ENCODE measurements around the gene CSNK2B. TPM values are rescaled to one million over a fixed set of nuclear protein-coding genes. Genes with fewer than 3 reads are reported as not detected.

Gene CSNK2B
- total and polyA plus RNA-seq, 3 donors from 2014 or later = 397 to 523 (median 421) TPM

DNA sequence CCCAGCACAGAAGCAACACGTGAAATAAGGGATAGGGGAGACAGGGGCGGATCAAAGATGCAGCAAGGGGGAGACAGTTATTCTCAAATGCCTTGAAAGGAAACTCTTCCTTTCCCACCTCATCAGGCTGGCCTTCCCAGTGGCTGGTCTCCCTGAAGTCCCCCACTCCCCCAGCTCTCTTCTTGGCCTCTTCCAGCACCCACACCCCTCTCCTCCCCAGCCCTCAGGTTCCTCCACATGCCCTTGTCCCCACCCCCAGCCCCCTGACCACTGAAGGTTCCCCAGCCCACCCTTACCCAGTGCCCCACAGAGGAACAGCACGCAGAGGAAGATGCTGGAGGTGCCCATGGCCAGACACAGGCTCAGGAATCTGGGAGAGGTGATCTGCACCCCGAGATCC, 47.6 kb downstream of the CSNK2B start:
- Histone ChIP-seq H3K27ac (no peak overlapping the region), H3K9me3 (no peaks in the 10 kb centered on the region), H3K4me1 (peaks cover 3% of the 10 kb centered on the region), H3K36me3 (ENCODE audit: low read depth, missing control alignments) (no peaks in the 10 kb centered on the region), H3K4me3 (no peak overlapping the region), H3K27me3 (no peaks in the 10 kb centered on the region)
- TF ChIP-seq, protein P1, sequence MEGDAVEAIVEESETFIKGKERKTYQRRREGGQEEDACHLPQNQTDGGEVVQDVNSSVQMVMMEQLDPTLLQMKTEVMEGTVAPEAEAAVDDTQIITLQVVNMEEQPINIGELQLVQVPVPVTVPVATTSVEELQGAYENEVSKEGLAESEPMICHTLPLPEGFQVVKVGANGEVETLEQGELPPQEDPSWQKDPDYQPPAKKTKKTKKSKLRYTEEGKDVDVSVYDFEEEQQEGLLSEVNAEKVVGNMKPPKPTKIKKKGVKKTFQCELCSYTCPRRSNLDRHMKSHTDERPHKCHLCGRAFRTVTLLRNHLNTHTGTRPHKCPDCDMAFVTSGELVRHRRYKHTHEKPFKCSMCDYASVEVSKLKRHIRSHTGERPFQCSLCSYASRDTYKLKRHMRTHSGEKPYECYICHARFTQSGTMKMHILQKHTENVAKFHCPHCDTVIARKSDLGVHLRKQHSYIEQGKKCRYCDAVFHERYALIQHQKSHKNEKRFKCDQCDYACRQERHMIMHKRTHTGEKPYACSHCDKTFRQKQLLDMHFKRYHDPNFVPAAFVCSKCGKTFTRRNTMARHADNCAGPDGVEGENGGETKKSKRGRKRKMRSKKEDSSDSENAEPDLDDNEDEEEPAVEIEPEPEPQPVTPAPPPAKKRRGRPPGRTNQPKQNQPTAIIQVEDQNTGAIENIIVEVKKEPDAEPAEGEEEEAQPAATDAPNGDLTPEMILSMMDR (IDR thresholded peaks at IDR 0.05) = no peak
- TF ChIP-seq POLR2A (IDR thresholded peaks at IDR 0.05) = no peak
- WGBS, 2 donors = 69 to 82% methylated on average over 4 of the region's 4 CpGs
- no peak for DNase-seq
- intact Hi-C loops (cut with DNase I; ENCODE audit: low total_unique reads) = no loop called here

DNA sequence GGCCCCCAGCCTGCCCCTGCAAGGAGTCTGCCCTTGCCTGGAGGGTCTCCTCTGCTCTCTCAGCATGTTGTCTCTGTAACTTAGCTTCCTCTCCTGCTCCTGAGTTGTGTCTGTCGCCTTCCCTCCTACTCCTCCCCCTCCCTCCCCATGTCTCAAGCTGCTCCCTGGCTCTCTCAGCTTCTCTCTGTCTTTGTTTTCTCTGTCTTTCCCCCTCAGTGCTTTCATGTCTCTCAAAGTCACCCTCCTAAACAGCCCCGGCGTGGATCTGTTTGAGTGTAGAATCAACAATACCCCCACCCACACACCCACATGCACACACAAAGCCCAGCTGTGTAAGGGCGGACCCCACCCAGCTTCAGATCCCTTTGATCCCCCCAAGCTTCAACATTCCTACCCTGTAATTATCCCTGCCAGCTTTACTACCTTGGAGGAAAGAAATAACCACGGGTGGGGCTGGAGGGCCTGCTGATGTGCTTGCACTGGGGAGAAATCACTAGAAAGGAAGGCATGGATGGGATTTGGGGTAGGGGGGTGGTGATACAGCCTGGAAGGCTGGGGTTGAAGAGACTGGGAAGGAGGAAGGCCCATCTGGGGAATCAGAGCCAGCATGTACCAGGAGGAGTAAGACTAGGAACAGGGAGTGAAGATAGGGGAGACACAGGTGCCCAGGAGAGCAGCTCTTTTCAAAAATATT, 48.3 kb downstream of the CSNK2B start:
- intact Hi-C loops (cut with DNase I; ENCODE audit: low total_unique reads) = no loop called here
- peaks cover 3% of the 10 kb centered on the region for H3K4me1 ChIP-seq
- no peak for DNase-seq
- H3K9me3 ChIP-seq = no peaks in the 10 kb centered on the region
- no peak overlapping the region for H3K27ac ChIP-seq
- WGBS, 2 donors = 59 to 71% methylated on average over 5 of the region's 5 CpGs
- no peak for TF ChIP-seq POLR2A (IDR thresholded peaks at IDR 0.05)
- TF ChIP-seq, protein P1 (IDR thresholded peaks at IDR 0.05) = no peak
- no peaks in the 10 kb centered on the region for H3K27me3 ChIP-seq
- H3K36me3 ChIP-seq (ENCODE audit: low read depth, missing control alignments) = no peaks in the 10 kb centered on the region
- H3K4me3 ChIP-seq = no peak overlapping the region

DNA sequence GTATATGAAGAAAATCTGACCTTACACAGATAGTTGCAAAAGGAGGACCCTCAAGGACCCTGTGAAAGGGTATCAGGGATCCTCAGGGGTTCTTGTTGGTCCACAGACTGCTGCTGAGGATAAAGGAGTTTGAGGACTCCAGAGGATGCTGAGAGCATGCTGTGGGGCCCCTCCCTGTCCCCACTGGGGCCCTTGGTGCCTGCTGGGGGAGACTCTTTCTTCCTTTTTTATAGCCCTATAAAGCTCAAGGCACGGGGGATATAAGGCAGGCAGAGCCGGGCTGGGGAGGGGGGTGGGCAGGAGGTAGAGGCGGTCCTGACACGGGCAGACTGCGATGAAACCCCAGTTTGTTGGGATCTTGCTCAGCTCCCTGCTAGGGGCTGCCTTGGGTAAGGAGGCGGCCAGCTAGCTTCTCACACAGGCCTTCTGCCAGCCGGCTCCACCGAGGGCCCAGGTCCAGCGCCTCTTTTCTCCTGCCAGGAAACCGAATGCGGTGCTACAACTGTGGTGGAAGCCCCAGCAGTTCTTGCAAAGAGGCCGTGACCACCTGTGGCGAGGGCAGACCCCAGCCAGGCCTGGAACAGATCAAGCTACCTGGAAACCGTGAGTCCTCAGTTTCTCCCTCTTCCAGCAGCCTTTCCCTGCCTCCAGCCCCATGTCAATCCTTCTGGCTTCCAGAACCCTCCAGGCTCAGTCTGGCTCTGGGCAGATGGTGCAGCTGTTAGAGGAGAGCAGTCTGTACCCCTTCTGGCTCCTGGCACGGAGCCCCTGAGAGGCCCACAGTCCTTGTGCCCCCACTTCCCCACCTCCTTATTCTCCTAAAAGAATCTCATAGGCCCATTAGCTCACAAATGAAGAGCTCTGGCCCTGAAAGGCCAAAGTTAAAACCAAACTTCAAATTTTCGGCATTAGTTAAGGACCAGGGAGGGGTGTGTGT, 49.4 kb downstream of the CSNK2B start, which contains the start of gene LY6G6D:
LY6G6D (plus strand) TSS at position 327 of the 937 bp plus-strand sequence; CDS start at position 335, 8 bp downstream.
- intact Hi-C loops (cut with DNase I; ENCODE audit: low total_unique reads) = no loop called here
- 57 to 64% methylated on average over 6 to 16 of the region's 16 CpGs for whole genome bisulfite sequencing, 2 donors
- TF ChIP-seq POLR2A (IDR thresholded peaks at IDR 0.05) = no peak
- TF ChIP-seq, protein P1 (IDR thresholded peaks at IDR 0.05) = no peak
- no peak within 1 kb of the TSS for H3K27ac ChIP-seq
- H3K36me3 ChIP-seq (ENCODE audit: low read depth, missing control alignments) = no peaks in the 10 kb centered on the region
- H3K9me3 ChIP-seq = no peaks in the 10 kb centered on the region
- H3K27me3 ChIP-seq = no peaks in the 10 kb centered on the region
- no peak for DNase-seq
- peaks cover 3% of the 10 kb centered on the region for H3K4me1 ChIP-seq
- H3K4me3 ChIP-seq = no peak within 1 kb of the TSS

DNA sequence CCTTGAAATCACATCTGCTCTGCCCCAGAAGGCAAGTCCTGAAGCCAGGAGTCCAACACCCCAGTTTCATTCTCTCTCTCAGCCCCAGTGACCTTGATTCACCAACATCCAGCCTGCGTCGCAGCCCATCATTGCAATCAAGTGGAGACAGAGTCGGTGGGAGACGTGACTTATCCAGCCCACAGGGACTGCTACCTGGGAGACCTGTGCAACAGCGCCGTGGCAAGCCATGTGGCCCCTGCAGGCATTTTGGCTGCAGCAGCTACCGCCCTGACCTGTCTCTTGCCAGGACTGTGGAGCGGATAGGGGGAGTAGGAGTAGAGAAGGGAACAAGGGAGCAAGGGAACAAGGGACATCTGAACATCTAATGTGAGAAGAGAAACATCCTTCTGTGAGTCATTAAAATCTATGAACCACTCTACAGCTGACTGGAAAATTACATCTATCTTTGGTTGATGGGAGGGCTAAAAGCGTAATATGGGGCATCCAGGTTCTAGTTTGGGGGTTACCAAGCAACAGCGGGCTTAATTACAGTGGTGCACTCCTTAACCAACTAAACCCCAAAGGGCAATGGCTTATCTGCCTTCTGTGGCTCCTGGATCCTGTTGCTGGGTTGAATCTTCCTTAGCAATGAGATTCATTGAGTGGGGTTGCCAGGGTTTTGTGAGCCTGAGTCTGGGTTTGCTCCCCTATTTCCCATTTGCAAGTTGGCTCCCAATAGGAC, 51.8 kb downstream of the CSNK2B start:
- peaks cover 3% of the 10 kb centered on the region for H3K4me1 ChIP-seq
- H3K27ac ChIP-seq = no peak overlapping the region
- H3K4me3 ChIP-seq = no peak overlapping the region
- intact Hi-C loops (cut with DNase I; ENCODE audit: low total_unique reads) = no loop called here
- H3K9me3 ChIP-seq = no peaks in the 10 kb centered on the region
- TF ChIP-seq POLR2A (IDR thresholded peaks at IDR 0.05) = no peak
- TF ChIP-seq, protein P1 (IDR thresholded peaks at IDR 0.05) = no peak
- no peaks in the 10 kb centered on the region for H3K36me3 ChIP-seq (ENCODE audit: low read depth, missing control alignments)
- WGBS, 2 donors = 75 to 95% methylated on average over 10 of the region's 10 CpGs
- no peak for DNase-seq
- no peaks in the 10 kb centered on the region for H3K27me3 ChIP-seq

Data from testis (tissue), 3 donors.